GM18868 (cell line): ENCODE results near the gene GABRG3.

ENCODE experiments used
- ATAC-seq: cut with Tn5 transposase; IDR thresholded peaks from one replicate; pipeline ENCODE4 v1.9.1; 2021; ENCODE audit warnings: mild to moderate bottlenecking, moderate library complexity; ENCODE audit not compliant: unreplicated experiment

GABRG3 gene

DNA sequence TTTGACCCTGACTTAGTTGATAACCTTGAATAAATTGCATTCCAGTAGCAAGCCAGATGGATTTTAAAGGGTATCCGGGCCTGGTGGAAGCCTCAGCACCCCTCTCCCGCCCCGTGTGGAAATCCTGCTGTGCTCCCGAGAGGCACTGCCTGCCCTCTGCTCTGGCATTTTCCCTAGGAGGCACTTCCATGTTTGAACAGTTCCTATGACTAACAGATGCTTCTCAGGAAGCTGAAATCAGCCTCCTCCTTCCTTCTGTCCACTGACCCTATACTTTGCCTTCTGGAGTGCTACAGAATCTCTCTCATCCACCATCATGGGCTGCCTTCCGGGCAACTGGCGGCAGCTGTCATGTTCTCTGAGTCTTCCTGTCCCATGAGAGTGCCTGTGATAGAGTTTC, 90.8 kb downstream of the GABRG3 start:
- no peak for ATAC-seq

DNA sequence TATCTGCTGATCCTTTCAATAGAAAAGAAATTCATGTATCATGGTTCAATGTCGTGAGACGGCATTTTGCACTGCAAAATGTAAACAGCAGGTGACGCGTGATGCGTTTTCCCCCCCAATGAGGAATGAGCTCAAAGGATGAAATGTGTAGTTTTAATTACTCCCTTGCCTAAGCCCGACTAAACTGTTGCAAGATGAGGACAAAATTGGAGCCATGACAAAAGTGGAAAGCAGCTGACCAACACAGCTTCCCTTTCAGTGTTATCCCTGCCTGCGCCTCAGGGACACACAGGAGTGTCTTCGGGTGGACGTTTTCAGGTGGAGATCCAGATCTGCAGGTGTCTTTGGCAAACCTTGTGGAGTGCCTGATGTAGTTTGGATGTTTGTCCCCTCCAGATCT, 92.0 kb downstream of the GABRG3 start:
- no peak for ATAC-seq

DNA sequence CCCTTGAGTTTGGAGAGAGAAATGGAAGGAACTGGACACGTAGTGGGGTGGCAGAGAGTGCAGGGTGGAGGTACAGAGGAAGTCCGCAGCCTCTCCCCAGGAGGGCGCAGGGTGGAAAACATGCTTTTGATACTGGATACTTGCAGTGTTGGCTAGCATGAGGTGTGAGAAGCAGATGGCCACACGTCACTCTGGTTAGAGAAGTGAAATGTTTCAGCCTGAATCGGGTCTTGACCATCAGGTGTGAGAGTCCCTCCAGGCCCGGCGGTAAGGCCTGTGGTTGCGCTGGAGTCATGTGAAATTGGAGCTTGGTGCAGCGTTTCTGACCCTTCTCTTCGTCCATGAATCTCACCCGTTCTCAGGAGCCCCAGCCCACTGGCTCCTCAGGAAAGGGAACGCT, 93.1 kb downstream of the GABRG3 start:
- ATAC-seq, result no peak

DNA sequence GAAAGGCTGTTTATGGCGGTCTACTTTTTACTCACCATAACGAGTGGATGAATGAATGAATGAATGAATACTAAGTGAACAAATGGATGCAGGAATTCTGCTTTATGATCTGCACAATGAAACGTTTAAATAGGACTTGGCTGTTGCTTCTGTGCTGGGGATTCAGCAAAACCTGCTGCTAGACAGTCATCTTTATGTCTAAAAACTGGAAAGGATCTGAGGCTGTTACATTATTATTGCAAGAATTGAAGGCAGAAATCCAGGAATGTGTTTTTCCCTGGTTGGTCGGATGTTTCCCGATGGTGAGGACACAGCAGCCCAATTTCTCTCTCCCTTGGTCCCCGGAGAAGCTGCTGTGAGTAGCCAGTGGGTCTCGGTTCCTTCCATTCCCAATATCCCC, 94.2 kb downstream of the GABRG3 start:
- ATAC-seq, result no peak

DNA sequence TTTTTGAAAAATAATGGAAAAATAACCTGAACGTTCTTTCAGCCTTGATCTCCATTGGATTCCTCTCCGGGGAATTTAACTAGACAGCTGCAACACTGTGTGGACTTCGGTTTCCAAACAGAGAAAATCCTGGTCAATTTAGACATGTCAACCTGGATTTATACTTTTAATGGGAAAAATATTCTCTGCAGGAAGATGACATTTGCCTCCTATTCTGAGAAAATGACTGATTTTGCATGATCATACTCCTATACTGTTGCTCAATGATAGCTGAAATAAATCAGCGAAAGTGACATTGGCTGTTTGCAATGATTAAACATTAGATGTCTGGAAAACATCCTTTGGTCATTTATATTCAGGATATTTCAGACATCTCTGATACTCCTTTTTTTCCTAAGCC, 94.8 kb downstream of the GABRG3 start:
- ATAC-seq, result no peak

DNA sequence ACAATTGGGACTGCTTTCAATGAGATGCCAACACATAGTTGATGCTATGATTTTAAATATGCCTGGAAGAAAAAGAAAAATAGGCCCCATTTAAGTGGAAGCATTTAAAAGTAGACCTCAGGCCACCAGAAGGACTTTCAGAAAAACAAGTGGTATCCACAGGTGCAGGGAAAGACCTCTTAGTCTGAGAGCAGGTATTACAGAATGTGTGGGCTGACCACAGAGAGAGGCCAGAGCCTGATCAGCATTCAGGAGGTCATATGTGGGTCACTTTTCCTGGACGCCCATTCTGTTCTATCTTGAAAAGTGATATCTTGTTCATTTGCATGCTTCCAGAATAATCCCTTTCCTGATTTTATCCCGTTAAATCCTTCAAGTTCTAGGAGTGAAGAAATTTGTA, 95.5 kb downstream of the GABRG3 start:
- ATAC-seq, result no peak

DNA sequence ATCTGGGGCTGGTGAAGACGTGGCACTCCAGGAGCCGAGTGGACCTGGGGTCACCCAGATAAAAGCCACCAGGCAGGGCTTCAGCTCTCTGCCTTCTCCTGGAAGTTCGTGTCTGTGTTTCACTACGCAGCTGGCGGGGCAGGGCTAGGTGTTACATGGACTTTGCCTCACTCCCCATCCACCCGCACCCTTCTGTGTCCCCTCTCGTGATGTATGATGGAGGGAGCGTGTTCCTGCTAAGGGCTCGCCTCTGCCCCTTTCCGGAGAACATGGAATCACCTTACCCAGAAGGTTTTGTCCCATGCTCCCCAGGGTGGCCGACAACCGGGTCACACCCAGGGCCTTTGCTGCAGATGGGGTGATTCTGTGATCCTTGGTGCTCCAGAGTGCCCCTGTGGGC, 96.2 kb downstream of the GABRG3 start:
- ATAC-seq, result no peak

DNA sequence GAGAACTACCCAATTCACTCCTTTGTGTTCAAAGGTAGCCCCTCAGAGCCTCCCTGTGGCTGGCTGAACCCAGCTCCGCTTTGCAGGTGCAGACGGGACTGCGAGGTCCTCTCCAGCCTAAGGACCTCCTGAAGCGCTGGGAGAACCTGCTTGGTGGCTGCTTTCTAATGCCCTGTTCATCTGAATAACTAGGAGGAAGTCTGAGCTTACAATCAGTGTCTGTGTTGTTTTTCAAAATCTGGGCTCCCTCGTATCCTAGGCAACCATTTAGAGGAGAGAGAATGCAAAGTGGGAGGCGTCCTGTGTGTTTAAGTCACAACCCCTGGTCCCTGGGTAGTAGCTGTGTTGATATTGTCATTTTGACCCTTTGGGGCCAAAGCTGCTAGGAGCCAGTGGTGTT, 99.9 kb downstream of the GABRG3 start:
- no peak for ATAC-seq

DNA sequence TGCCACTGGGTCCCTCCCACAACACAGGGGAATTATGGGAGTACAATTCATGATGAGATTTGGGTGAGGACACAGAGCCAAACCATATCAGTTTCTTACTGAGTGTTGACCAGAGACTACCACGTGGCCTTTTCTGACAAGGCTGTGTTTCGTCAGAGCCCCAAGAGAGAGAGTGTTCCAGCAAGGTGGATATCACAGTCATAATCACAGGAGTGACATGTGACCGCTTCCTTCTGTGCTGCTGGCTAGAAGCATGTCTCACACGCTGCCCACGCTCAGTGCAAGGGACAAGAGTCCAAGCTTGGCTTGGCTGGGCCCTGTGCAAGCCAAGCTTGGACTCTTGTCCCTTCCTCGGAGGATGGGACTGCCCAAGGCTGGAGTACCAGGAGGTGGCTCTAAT, 103.2 kb downstream of the GABRG3 start:
- ATAC-seq, result no peak

DNA sequence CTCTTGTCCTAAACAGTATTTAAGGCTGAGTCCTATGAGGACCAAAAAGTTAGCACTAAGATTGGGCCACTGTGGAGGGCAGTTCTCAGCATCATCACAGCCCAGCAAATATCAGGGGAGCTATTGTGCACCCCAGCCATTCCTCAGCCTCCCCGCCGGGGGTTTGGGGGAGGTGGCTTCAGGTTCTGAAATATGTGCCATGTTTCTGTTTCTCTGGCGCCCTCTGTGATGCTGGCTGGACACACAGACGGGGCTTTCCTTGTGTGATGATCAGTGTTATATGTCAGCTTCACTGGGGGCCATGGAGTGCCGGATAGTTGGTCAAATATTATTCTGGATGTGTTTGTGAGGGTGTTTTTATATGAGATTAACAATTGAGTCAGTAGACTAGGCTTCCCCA, 106.8 kb downstream of the GABRG3 start:
- no peak for ATAC-seq

DNA sequence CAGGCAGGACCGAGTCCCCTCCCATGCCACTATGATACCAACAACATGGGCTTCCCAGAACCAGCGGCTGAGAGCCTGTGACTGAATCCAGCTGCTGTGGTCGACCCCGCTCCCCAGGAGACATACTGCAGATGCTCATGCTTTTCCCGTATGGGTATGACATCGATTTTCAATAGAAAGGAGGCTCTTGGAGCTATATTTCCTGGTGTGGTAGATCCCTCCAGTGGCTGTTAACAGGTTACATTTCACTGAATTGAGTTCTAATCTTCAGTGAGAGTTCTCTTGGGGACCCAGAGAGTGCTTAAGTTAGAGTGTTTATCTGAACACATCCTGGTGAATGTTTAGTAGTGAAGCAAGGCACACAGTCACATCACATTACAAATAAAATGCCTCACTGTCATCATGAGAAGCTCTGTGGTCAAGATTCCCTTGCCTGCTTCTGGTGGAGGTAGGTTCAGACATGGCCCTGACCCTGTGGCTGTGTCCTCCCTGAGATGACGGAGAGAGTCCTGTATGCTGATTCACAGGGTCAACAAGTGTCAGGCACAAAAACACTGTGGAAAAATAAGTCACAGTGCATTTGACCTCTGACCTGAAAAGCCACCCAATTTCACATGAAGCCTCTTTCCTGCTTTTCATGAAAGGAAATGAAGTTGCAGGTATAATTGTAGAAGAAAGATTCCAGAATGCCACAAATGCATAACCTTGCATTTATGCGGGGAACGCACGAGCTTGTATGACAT, 110.9 kb downstream of the GABRG3 start:
- no peak for ATAC-seq

DNA sequence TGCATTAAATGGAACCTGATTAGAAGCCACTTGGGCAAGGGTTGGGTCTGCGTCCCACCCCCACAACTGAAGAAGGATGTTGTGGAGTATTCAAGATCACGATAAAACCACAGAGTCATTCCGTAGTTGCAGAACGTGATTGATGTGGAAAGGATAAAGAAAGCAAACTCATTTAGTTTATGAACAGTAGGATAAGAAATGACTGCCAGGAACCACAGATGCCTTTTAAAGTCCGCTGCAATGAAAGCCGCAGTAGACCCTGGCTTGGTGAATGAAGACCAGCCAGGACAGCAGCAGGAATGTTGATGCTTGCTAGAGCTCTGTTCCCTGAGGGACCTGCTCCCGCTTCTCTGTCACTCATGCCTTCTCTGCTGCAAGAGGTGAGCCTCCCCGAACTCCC, 111.5 kb downstream of the GABRG3 start:
- ATAC-seq, result no peak

DNA sequence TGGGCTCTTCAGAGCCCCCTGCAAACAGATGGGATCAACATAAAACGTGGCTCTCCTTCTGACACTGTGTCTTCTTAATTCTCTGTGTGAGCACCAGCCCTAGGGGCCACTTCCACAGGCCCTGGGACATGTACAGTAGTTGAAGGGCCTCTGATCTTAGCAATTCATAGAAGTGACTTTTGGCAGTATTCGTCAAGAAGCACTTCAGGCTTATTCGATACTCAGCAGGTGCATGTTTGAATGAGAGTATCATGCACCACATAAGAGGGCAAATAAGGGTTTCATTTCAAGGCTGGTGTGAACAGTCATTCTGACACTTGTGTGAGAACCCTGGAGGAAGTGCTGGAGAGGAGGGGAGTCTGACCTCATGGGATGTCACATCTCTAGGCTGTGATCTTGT, 113.9 kb downstream of the GABRG3 start:
- no peak for ATAC-seq

DNA sequence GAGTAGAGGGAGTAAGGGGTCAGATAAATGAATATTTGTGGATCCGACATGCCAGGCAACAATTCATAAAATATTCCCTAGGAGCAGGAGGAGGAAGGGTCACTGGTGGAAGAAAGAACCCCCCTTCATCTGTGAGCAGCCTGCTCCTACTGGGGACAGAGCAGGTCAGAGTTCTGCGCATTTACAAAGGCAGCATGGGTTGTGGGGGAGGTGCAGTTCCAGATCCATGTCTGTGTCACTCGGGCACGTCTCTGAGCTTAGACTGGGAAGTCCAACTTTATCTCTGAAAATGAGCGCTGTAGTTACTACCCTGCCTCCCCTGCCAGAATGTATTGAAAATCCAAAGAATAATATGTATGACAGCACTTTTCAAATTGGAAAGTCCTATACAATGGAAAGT, 115.2 kb downstream of the GABRG3 start:
- ATAC-seq, result no peak

DNA sequence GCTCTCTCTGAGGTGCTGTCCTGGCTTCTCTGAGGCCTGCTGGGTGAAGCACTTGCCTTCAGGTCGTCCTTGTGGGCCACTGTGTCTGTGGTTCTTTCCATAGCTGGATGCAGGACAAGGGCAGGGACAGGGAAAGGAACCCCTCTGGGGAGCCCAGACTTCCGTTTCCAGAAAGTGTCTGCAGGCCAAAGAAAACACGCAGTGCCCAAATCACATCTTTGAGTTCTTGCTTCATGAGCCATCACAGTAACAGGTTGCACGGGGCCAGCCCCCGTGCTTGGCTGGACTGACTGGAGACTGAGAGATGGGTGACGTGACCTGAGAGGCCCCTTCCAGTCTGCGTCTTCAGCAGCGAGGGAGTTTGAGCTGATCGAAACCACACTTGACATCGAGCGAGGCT, 115.8 kb downstream of the GABRG3 start:
- no peak for ATAC-seq

DNA sequence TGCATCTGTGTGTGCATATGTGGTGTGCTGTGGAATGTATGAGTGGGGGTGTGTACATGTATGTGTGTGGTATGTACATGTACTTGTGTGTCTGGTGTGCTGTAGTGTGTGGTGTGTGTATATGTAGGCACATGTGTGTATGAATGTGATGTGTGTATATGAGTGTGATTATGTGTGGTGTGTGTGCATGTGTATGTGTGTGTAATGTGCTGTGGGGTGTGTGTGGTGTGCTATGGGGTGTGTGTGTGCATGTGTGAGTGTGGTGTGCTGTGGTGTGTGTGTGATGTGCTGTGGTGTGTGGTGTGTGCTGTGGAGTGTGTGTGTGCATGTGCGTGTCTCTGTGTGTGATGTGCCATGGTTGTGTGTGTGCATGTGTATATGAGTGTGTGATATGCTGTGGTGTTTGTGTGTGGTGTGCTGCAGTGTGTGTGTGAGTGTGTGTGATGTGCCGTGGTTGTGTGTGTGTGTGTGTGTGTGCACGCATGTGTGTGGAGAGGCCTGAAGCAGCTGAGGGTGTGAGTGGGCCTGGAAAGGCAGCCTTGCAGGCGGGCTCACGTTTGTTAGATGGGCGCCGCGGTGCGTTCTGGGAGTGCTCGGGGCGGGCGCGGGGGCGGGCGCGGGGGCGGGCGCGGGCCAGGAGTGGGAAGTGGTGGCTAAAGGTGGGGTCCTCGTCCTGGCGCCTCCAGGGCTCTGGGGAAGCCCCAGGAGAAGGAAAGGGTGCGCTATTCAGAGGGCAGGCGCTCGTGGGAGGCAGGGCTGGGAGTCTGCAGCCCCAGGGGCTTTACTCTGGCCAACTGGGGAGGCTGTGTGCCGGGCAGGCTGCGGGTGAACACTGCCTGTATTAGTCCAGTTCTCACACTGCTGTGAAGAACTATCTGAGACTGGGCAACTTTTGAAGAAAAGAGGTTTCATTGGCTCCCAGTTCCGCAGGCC, 116.9 kb downstream of the GABRG3 start:
- ATAC-seq, result no peak

DNA sequence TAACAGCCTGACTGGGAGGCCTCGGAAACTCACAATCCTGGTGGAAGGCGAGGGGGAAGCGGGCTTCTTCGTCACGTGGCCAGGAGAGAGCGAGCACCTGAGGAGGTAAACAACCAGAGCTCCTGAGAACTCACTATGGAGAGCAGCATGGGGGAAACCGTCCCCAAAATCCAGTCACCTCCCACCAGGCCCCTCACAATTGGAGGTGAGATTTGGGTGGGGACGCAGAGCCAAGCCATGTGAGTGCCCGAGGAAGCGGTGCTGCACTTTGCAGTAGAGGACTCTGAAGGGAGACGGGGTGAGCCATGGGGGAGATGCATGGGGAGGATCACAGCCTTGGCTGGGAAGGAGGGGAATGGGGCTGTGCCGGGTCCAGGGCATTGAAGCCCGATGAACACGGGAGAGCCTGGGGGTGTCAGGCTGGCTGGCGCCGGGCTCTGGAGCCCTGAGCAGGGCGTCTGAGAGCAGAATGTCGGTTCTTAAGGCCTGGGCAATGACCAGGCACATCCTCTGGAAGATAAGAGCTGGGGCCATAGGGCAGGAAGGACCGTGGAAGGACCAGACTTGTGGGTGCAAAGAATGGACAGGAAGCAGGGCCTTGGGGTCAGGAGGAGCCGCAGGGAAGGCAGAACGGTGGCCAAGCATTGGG, 117.7 kb downstream of the GABRG3 start:
- no peak for ATAC-seq

DNA sequence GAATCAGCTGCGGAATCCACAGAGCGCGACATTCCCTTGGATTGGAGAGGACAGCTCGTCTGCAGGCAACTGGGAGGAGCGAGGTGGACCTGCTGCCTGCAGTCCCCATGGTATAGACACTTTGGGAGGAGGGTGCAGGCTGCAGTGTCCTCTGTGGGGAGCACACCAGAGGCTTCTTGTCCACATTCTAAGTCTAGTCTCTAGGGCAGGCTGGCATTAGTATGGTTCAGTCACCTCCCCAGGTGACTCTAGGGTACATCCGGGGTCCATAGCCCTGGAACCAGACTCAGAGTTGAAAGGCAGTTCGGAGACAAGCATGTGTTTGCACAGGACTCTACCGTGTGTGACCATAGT, 118.2 kb downstream of the GABRG3 start:
- no peak for ATAC-seq

DNA sequence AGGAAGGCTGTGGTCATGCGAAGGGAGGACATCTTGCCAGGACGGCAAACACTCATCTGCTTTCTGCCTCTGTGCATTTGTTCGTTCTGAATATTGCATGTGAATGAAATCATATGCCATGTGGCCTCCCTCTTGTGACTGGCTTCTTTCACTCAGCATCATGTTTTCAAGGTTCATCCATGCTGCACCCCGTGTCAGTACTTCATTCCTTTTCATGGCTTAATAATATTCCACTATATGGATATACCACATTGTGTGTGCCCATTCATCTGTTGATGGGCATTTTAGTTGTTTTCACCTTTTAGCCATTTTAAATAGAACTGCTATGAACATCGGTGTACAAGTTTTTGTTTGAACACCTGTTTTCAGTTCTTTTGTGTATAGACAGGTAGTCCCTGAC, 118.7 kb downstream of the GABRG3 start:
- ATAC-seq, result no peak

DNA sequence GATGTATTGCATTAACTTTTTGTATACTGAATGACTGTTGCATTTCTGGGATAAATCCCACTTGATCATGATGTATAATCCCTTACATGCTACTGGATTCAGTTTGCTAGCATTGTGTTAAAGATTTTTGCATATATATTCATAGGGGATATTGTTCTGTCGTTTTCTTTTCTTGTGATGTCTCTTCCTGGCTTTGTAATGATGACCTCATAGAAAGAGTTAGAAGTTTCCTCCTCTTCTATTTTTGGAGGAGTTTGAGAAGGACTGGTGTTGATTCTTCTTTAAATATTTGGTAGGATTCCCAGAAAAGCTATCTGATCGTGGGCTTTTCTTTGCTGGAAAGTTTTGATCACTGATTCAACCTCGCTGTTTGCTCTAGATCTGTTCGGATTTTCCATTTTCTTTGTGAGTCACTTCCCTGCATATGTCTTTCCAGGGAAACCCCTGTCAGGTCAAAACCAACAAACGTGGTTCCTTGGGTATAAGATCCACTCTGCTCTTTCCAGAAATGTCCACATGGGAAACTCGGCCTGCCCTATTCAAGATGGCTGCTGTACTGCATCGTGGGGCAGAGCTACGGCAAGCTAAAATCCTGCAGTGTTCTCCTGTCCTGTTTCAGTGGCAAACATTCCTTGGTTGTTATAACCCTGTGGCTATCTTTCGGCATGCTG, 120.4 kb downstream of the GABRG3 start:
- no peak for ATAC-seq

DNA sequence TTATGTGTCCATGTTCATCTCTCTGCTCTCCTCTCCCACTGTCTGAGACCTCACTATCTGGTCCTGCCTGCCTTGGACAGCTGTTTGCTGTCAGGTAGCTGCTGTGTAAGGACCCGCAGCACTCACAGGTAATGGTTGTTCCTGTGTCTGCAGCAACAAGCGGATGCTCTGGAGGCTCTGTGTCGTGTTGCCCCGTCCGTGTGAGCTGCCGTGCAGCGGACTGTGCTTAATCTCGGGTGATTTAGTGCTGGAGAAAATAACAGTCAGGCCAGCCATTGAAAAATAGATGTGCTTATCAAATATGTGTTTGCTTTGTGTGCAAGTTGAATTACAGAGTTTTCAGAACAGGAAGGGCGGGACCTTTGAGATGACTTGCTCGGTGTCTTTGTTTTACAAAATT, 121.4 kb downstream of the GABRG3 start:
- no peak for ATAC-seq
